H1 (cell line): ENCODE data around the gene OPN5. TPM values are rescaled to one million over a fixed set of nuclear protein-coding genes. Genes with fewer than 3 reads are reported as not detected.

Experiments used
- CTCF ChIA-PET: fragments of 300-600 bp; sonication (Branson Sonifier 250); formaldehyde crosslinking; loops from one replicate; lab custom pipeline; 2021; ENCODE audit not compliant: partially characterized antibody; lab: Charles Lee
- POLR2A ChIA-PET: fragments of 300-600 bp; sonication (Branson Sonifier 250); formaldehyde crosslinking; loops from one replicate; lab custom pipeline; 2021; ENCODE audit warnings: inconsistent platforms; ENCODE audit not compliant: partially characterized antibody; lab: Charles Lee
- DNase-seq, 2 experiments: peaks; one replicate each; pipeline versions ENCODE4 v3.0.0 to v3.0.0-alpha.2; 2010 to 2022; ENCODE audit warnings: low spot score in 2 of 2, low read depth in 1 of 2, mixed read lengths in 1 of 2
- FAIRE-seq: peaks from 2 replicates; lab custom pipeline; 2011; peaks lifted over from hg19 to GRCh38; lab: Jason Lieb, UNC
- H2AFZ ChIP-seq: 2 replicates; pipeline ENCODE4 v1.8.1; 2012; ENCODE audit warnings: low read length, inconsistent platforms
- H2AK5ac ChIP-seq: 2 replicates; pipeline ENCODE4 v1.6.1; 2013; ENCODE audit warnings: low read depth, low read length
- H2BK120ac ChIP-seq: replicated peaks from 2 replicates; pipeline ENCODE3; 2013; ENCODE audit warnings: low read depth, low read length, inconsistent platforms
- H2BK12ac ChIP-seq: 2 replicates; pipeline ENCODE4 v1.6.1; 2013; ENCODE audit warnings: low read depth, low read length
- H2BK15ac ChIP-seq: 2 replicates; pipeline ENCODE4 v1.6.1; 2013; ENCODE audit warnings: low read length
- H2BK20ac ChIP-seq: 2 replicates; pipeline ENCODE4 v1.6.1; 2013; ENCODE audit warnings: low read length
- H2BK5ac ChIP-seq: 2 replicates; pipeline ENCODE4 v1.6.1; 2013; ENCODE audit warnings: low read depth, low read length
- H3K14ac ChIP-seq: 2 replicates; pipeline ENCODE4 v1.6.1; 2013; ENCODE audit warnings: inconsistent platforms; ENCODE audit not compliant: insufficient read length
- H3K18ac ChIP-seq: 2 replicates; pipeline ENCODE4 v1.6.1; 2013; ENCODE audit warnings: low read length; ENCODE audit errors: extremely low read depth
- H3K23ac ChIP-seq: 2 replicates; pipeline ENCODE4 v1.6.1; 2013; ENCODE audit warnings: inconsistent platforms; ENCODE audit not compliant: insufficient read length
- H3K23me2 ChIP-seq: 2 replicates; pipeline ENCODE4 v1.6.1; 2013; ENCODE audit warnings: low read depth, low read length
- H3K27ac ChIP-seq: 2 replicates; pipeline ENCODE4 v1.6.1; 2011; ENCODE audit warnings: low read depth, low read length, inconsistent platforms
- H3K27me3 ChIP-seq, 4 experiments: replicated peaks in 1 of 4; 1 replicate in 1 of 4; 2 replicates in 3 of 4; pipeline versions ENCODE4 v1.6.1 to v1.8.1; 2011 to 2013; ENCODE audit warnings: low read length in 3 of 4, mild to moderate bottlenecking in 3 of 4, inconsistent platforms in 2 of 4, mixed read lengths in 2 of 4, moderate library complexity in 1 of 4; ENCODE audit not compliant: control insufficient read depth in 3 of 4, insufficient read depth in 3 of 4; ENCODE audit errors: extremely low read depth in 1 of 4
- H3K36me3 ChIP-seq, 4 experiments: 2 replicates each; pipeline versions ENCODE4 v1.6.1 to v1.8.1; 2011 to 2013; ENCODE audit warnings: mild to moderate bottlenecking in 4 of 4, low read length in 3 of 4, moderate library complexity in 2 of 4, control low read depth in 1 of 4, inconsistent platforms in 1 of 4; ENCODE audit not compliant: insufficient read depth in 4 of 4, control insufficient read depth in 2 of 4
- H3K4ac ChIP-seq: replicated peaks from 2 replicates; pipeline ENCODE3; 2013; ENCODE audit warnings: low read length, low read depth, mixed read lengths, inconsistent platforms; ENCODE audit not compliant: insufficient read length
- H3K4me1 ChIP-seq, 4 experiments: replicated peaks in 1 of 4; 1 replicate in 1 of 4; 2 replicates in 3 of 4; pipeline versions ENCODE4 v1.6.1 to v1.8.1; 2011 to 2013; ENCODE audit warnings: low read length in 3 of 4, inconsistent platforms in 2 of 4, mixed read lengths in 1 of 4; ENCODE audit not compliant: insufficient read depth in 4 of 4, control insufficient read depth in 3 of 4
- H3K4me2 ChIP-seq, 2 experiments: 2 replicates each; pipeline versions ENCODE4 v1.6.1 to v1.8.1; 2011 to 2013; ENCODE audit warnings: low read depth in 2 of 2, low read length in 2 of 2, control low read depth in 1 of 2, inconsistent platforms in 1 of 2, mild to moderate bottlenecking in 1 of 2; ENCODE audit not compliant: insufficient read depth in 1 of 2
- H3K4me3 ChIP-seq, 4 experiments: fragments of 200-600, 300-600 bp in 1 of 4; sonication (generic), shearing (Covaris generic), sonication (Bioruptor Twin) in 1 of 4; 2 replicates each; pipeline versions ENCODE4 v1.5.1 to v1.8.1; 2011 to 2016; ENCODE audit warnings: low read length in 4 of 4, low read depth in 3 of 4, control low read depth in 2 of 4, inconsistent platforms in 2 of 4, mild to moderate bottlenecking in 2 of 4, mixed read lengths in 1 of 4, moderate library complexity in 1 of 4; ENCODE audit not compliant: insufficient read depth in 2 of 4; ENCODE audit errors: extremely low read depth in 1 of 4
- H3K56ac ChIP-seq: replicated peaks from 2 replicates; pipeline ENCODE3; 2013; ENCODE audit warnings: low read depth, mild to moderate bottlenecking, mixed read lengths, low read length, inconsistent platforms; ENCODE audit not compliant: insufficient read length
- H3K79me1 ChIP-seq: 2 replicates; pipeline ENCODE4 v1.6.1; 2013; ENCODE audit warnings: low read depth, low read length, control low read depth
- H3K79me2 ChIP-seq, 2 experiments: 2 replicates each; pipeline versions ENCODE4 v1.6.1 to v1.8.1; 2012 to 2013; ENCODE audit warnings: low read length in 2 of 2, mild to moderate bottlenecking in 2 of 2, inconsistent platforms in 1 of 2; ENCODE audit not compliant: insufficient read depth in 2 of 2, control insufficient read depth in 1 of 2
- H3K9ac ChIP-seq, 4 experiments: replicated peaks in 1 of 4; 1 replicate in 1 of 4; 2 replicates in 3 of 4; pipeline versions ENCODE4 v1.6.1 to v1.8.1; 2011 to 2013; ENCODE audit warnings: low read depth in 3 of 4, low read length in 3 of 4, control low read depth in 2 of 4, mild to moderate bottlenecking in 2 of 4, moderate library complexity in 2 of 4, inconsistent platforms in 1 of 4; ENCODE audit errors: extremely low read depth in 1 of 4
- H3K9me3 ChIP-seq, 2 experiments: 2 replicates each; pipeline versions ENCODE4 v1.6.1 to v1.8.1; 2012 to 2013; ENCODE audit warnings: mild to moderate bottlenecking in 2 of 2, moderate library complexity in 2 of 2, control low read depth in 1 of 2, inconsistent platforms in 1 of 2, low read depth in 1 of 2, low read length in 1 of 2, mixed read lengths in 1 of 2; ENCODE audit not compliant: insufficient read depth in 2 of 2
- H4K20me1 ChIP-seq, 2 experiments: replicated peaks in 1 of 2; 2 replicates each; pipeline versions ENCODE3 to v1.8.1; 2011 to 2013; ENCODE audit warnings: inconsistent platforms in 2 of 2, low read length in 2 of 2, mild to moderate bottlenecking in 1 of 2; ENCODE audit not compliant: insufficient read depth in 2 of 2, control insufficient read depth in 1 of 2
- H4K5ac ChIP-seq: 2 replicates; pipeline ENCODE4 v1.6.1; 2013; ENCODE audit warnings: low read length, low read depth, mixed read lengths, inconsistent platforms; ENCODE audit not compliant: insufficient read length
- H4K8ac ChIP-seq: 2 replicates; pipeline ENCODE4 v1.8.0; 2013; ENCODE audit warnings: mild to moderate bottlenecking, moderate library complexity, low read length, inconsistent platforms; ENCODE audit not compliant: insufficient read depth; ENCODE audit errors: extremely low read depth
- H4K91ac ChIP-seq: replicated peaks from 2 replicates; pipeline ENCODE3; 2013; ENCODE audit warnings: low read length, mixed read lengths, inconsistent platforms; ENCODE audit not compliant: insufficient read length
- POU5F1 ChIP-seq: IDR thresholded peaks from 2 replicates; pipeline ENCODE4 v1.6.1; 2011; ENCODE audit warnings: low read depth, mild to moderate bottlenecking, low read length, moderate library complexity
- WGBS, 2 experiments: shearing (Covaris generic) in 1 of 2; methylation state at CpG; one replicate each; pipeline versions ENCODE4 v1.1.6 to v1.1.7; 2013 to 2015; ENCODE audit warnings: low lambda C conversion rate in 2 of 2, mixed read lengths in 2 of 2, inconsistent platforms in 1 of 2, low coverage in 1 of 2, missing lambda C conversion rate in 1 of 2; ENCODE audit not compliant: insufficient replicate concordance in 2 of 2, insufficient coverage in 1 of 2, insufficient read length in 1 of 2; ENCODE audit errors: extremely low coverage in 1 of 2, missing lambda C conversion rate in 1 of 2; 5-methylcytosine and 5-hydroxymethylcytosine counted together
- polyA plus RNA-seq, 7 experiments: library from polyadenylated mRNA; depleted of rRNA in 3 of 7; stranded (reverse) in 5 of 7; unstranded in 2 of 7; fragments of >200 nt in 5 of 7; fragments of 200-250 nt in 2 of 7; gene quantifications; 1 replicate in 5 of 7; 2 replicates in 1 of 7; 4 replicates in 1 of 7; pipeline versions ENCODE4 v1.2.1 to v1.2.3, GENCODE V29; 2011 to 2013; ENCODE audit warnings: missing spikeins in 2 of 7, mixed read lengths in 2 of 7
- total RNA-seq: library from RNA; stranded (reverse); fragmentation: NEBNext Ultra II Directional; extraction: Animal tissue kit (Norgen Biotek cat#: 25700); gene quantifications from 2 replicates; pipeline ENCODE4 v1.2.1, GENCODE V29; 2021

Gene OPN5
- total and polyA plus RNA-seq, 2 of the 8 experiments (the other 6 are each of a cell fraction or from before 2014, with no cell fraction given) = not detected

- no peaks in the 10 kb centered on the region for H3K79me2 ChIP-seq
- H2BK15ac ChIP-seq = no peak overlapping the region
- no peak overlapping the region for H3K27ac ChIP-seq
- DNase-seq (no peak), FAIRE-seq (peak; percentile 69)
- no peaks in the 10 kb centered on the region for H3K36me3 ChIP-seq
- no peak overlapping the region for H3K4ac ChIP-seq
- H3K56ac ChIP-seq = no peak overlapping the region
- no peak overlapping the region for H3K23ac ChIP-seq
- H3K9me3 ChIP-seq = no peaks in the 10 kb centered on the region
- no peaks in the 10 kb centered on the region for H3K79me1 ChIP-seq
- no peak overlapping the region for H2BK120ac ChIP-seq
- 0 out of 2 replicates have a peak overlapping the region, but pooled peaks have one; percentile 50 for H2BK20ac ChIP-seq
- H2AFZ ChIP-seq = no peak overlapping the region
- H3K4me1 ChIP-seq = peaks cover 4 to 18% (median 9%) of the 10 kb centered on the region in 4 experiments; a peak in 6 of 7 replicates
- H2AK5ac ChIP-seq = no peak overlapping the region
- ChIA-PET POLR2A (interaction anchor here (0.6 to 1.5 kb wide), 3 partner anchors 10 to 257 kb away, joined by 3 to 6 read pairs (median 6); no protein-coding TSS in a partner anchor), CTCF (interaction anchor here (0.6 to 3.0 kb wide), 11 partner anchors 10 to 304 kb away, joined by 3 to 30 read pairs (median 5); no protein-coding TSS in a partner anchor)
- peak overlapping the region; percentile 67 for H4K5ac ChIP-seq
- H3K4me3 ChIP-seq = peak overlapping the region in 1 of 4 experiments; percentile 12; a peak in 1 of 8 replicates
- peak overlapping the region; percentile 0; the same call in 1 of the 2 replicates for H2BK5ac ChIP-seq
- no peaks in the 10 kb centered on the region for H3K23me2 ChIP-seq
- H4K8ac ChIP-seq = no peak overlapping the region
- no peaks in the 10 kb centered on the region for H3K27me3 ChIP-seq
- no peak overlapping the region for H3K14ac ChIP-seq
- H4K20me1 ChIP-seq = no peaks in the 10 kb centered on the region
- no peak overlapping the region for H4K91ac ChIP-seq
- H3K9ac ChIP-seq = no peak overlapping the region
- 57% methylated on average over 4 of the region's 4 CpGs; no CpG with 5 or more reads in 1 of the 2 experiments for WGBS, 2 experiments
- H3K4me2 ChIP-seq = peak overlapping the region; percentile 26 to 47
- H2BK12ac ChIP-seq = no peak overlapping the region; the same call in 1 of the 2 replicates
- peak overlapping the region; percentile 10; the same call in 1 of the 2 replicates for H3K18ac ChIP-seq
- TF ChIP-seq POU5F1 = 0 out of 2 replicates have a peak, but pooled peaks have one; percentile 2
Measured at GRCh38 chr6:47734831-47735481, 46.9 kb upstream of the OPN5 start.
